GM12892 (cell line): Measurements from ENCODE around the gene RNF225.
A peak's percentile ranks its signal among the peaks of the same experiment; 100 is the strongest.

Experiments used
- DNase-seq: peaks from one replicate; pipeline ENCODE4 v3.0.0; 2011; ENCODE audit not compliant: insufficient read length
- FAIRE-seq: peaks from 2 replicates; lab custom pipeline; 2011; peaks lifted over from hg19 to GRCh38; lab: Jason Lieb, UNC
- POLR2A ChIP-seq: IDR thresholded peaks from 2 replicates; pipeline ENCODE4 v1.6.1; 2011; ENCODE audit warnings: low read depth, low read length, control low read depth
- POLR2AphosphoS5 ChIP-seq: IDR thresholded peaks from 2 replicates; pipeline ENCODE4 v1.6.1; 2011; ENCODE audit warnings: low read depth, low read length, control low read depth
- TAF1 ChIP-seq: IDR thresholded peaks from 2 replicates; pipeline ENCODE4 v1.6.1; 2011; ENCODE audit warnings: low read depth, mild to moderate bottlenecking, control low read depth, low read length, borderline replicate concordance

Gene RNF225

GRCh38 chr19:58381460-58382212 is 13.8 kb upstream of the RNF225 start:
- DNase-seq, result no peak
- peak; percentile 30 for FAIRE-seq
- TF ChIP-seq TAF1 (no peak), POLR2A (no peak), POLR2AphosphoS5 (no peak)

- FAIRE-seq (no peak), DNase-seq (no peak)
- no peak for TF ChIP-seq TAF1
- TF ChIP-seq POLR2AphosphoS5, result no peak
- no peak for TF ChIP-seq POLR2A
These were observed 12.4 kb upstream of the RNF225 start for GRCh38 chr19:58382997-58383603.

GRCh38 chr19:58385313-58385890 is 10.1 kb upstream of the RNF225 start:
- DNase-seq (no peak), FAIRE-seq (no peak)
- TF ChIP-seq TAF1, result no peak
- TF ChIP-seq POLR2AphosphoS5, result no peak
- no peak for TF ChIP-seq POLR2A

GRCh38 chr19:58385891-58386575 is 9.4 kb upstream of the RNF225 start:
- TF ChIP-seq TAF1 (no peak; the same call in 1 of the 2 replicates), POLR2AphosphoS5 (peak; percentile 63; the same call in 1 of the 2 replicates), POLR2A (peak; percentile 74)
- peak; percentile 63 for FAIRE-seq
- DNase-seq, result no peak

- TF ChIP-seq TAF1 (peak; percentile 96), POLR2A (peak; percentile 96), POLR2AphosphoS5 (peak; percentile 94)
- peak; percentile 99 for DNase-seq
- peak; percentile 98 for FAIRE-seq
These were observed 8.7 kb upstream of the RNF225 start, which contains the start of gene RPS5 for GRCh38 chr19:58386576-58387337. Gene RPS5, plus strand, starts transcription at chr19:58387269. Its CDS starts 869 bp downstream, at chr19:58388138.

GRCh38 chr19:58387338-58388174 is 7.9 kb upstream of the RNF225 start:
- no peak for FAIRE-seq
- TF ChIP-seq POLR2AphosphoS5 (no peak), TAF1 (no peak), POLR2A (no peak)
- DNase-seq, result no peak

GRCh38 chr19:58388175-58388526 is 7.3 kb upstream of the RNF225 start:
- DNase-seq (no peak), FAIRE-seq (no peak)
- TF ChIP-seq POLR2A, result no peak
- no peak for TF ChIP-seq POLR2AphosphoS5

- TF ChIP-seq POLR2AphosphoS5 (peak; percentile 78; the same call in 1 of the 2 replicates), TAF1 (no peak), POLR2A (peak; percentile 60; the same call in 1 of the 2 replicates)
- no peak for FAIRE-seq
- no peak for DNase-seq
These were observed 2.3 kb upstream of the RNF225 start for GRCh38 chr19:58392945-58393724.

- FAIRE-seq (no peak), DNase-seq (no peak)
- TF ChIP-seq POLR2A (no peak), POLR2AphosphoS5 (no peak), TAF1 (no peak)
These were observed 1.8 kb upstream of the RNF225 start for GRCh38 chr19:58393725-58394033.

GRCh38 chr19:58394821-58395219 is 636 bp upstream of the RNF225 start:
- TF ChIP-seq POLR2A, result no peak
- TF ChIP-seq TAF1, result no peak
- TF ChIP-seq POLR2AphosphoS5, result no peak; the same call in 1 of the 2 replicates
- DNase-seq (no peak), FAIRE-seq (no peak)
